NCI-H446 treated with DMSO at 0.1 percent for 48 hours (cell line): ENCODE data around the gene LRP2.
"Not testable (repeated sequence)": the region's sequence is repeated elsewhere in the genome, so short reads cannot be mapped to it uniquely, and the experiment has no call there.

Experiments used
- DNase-seq: peaks from one replicate; lab custom pipeline; 2025; lab: John Stamatoyannopoulos, UW

The LRP2 gene

GRCh38 chr2:169173876-169174275 is 188.5 kb downstream of the LRP2 start:
- DNase-seq, result no peak

DNA sequence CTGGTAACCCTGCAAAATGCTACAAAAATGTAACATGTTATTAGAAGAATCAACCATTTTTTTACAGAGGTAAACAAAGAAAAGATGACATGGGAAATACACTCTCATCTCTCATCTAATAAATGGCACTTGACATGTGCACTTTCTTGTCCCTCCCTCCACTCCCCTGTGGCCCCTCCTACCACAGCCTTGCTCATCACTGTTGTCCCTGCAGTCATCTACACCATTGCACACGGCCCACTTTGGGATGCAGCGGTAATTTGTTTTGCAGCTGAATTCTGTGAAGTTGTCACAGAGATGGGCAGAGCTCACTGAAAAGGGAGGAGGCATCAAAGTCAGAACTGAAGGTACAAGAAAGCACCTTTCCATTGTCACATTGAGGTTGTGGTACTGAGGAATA is 189.4 kb downstream of the LRP2 start:
- no peak for DNase-seq

- no peak for DNase-seq
Observed at GRCh38 chr2:169172151-169172735, 190.1 kb downstream of the LRP2 start.

GRCh38 chr2:169165791-169166190 is 196.5 kb downstream of the LRP2 start:
- no peak for DNase-seq

DNA sequence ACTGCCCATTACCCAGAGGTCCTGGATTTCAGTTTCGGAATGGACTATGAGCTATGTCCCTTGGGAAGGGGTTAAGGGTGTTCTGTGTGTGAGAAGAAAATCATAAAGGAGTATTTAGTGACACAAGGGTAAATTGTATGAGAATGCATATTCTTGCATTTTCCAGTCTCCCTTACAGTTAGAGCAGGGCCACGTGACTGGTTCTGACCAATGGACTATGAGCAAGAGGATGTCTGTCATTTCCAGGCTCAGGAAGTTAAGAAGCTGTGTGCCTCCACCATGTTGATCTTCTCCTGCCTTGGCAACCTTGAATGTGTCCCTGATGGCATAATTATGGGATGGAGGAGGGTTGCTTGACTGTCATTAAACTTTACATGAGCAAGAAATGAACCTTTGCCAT is 198.0 kb downstream of the LRP2 start:
- DNase-seq, result no peak

- DNase-seq, result no peak
Observed at GRCh38 chr2:169162613-169163012, 199.7 kb downstream of the LRP2 start.

GRCh38 chr2:169160926-169161481 is 201.3 kb downstream of the LRP2 start:
- DNase-seq, result no peak

DNA sequence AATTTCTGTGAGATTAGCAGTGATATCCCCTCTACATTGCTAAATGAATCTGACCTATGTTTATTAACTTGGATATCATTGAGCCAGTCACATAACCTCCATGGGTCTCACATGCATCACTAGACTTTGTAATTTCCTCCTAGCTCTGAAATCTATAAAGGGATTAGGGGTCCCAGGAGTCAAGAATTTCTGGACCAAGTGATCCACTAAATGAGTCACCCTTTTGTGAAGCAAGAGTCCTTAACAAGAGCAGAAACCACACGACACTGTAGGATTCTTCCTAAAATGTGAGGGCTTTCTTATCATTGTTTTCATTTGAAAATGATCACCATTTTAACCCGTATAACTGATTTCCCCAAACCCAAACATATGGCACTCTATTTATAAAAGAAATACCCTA is 202.6 kb downstream of the LRP2 start:
- no peak for DNase-seq

GRCh38 chr2:169158874-169159273 is 203.5 kb downstream of the LRP2 start:
- DNase-seq, result no peak

DNA sequence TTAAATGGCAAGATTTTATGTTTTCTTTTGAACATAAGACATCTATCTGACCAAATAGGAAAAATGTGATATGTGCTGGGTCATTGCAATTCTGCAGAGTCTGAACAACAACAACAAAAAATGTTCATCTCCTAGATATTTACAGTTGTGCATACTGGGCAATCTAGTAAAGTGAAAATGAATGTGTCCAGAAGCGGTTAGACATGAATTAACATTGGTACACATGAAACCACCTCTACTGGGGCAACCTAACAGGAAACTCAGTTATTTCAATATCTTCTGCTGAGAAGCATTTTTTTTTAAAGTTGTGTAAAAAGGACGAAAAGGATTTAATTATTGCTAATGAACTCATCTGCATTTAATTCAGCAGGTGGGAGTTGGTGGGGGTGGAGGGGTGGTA is 216.1 kb downstream of the LRP2 start:
- DNase-seq, result no peak

DNA sequence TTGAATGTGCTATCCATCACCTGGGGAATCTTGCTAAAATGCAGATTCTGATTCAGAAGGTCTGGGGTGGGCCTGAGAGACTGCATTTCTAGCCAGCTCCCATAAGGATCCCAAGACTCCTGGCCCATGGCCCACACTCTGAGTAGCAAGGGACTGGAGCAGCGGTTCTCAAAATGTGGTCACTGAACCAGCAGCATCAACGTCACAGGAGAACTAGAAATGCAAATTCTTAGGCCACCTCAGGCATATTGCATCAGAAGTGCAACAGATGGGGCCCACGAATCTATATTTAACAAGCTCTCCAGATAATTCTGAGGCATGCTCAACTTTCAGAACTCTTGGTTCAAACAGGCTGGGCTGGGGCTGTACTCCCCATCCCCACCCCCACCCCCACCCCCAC is 218.3 kb downstream of the LRP2 start:
- DNase-seq, result no peak

DNA sequence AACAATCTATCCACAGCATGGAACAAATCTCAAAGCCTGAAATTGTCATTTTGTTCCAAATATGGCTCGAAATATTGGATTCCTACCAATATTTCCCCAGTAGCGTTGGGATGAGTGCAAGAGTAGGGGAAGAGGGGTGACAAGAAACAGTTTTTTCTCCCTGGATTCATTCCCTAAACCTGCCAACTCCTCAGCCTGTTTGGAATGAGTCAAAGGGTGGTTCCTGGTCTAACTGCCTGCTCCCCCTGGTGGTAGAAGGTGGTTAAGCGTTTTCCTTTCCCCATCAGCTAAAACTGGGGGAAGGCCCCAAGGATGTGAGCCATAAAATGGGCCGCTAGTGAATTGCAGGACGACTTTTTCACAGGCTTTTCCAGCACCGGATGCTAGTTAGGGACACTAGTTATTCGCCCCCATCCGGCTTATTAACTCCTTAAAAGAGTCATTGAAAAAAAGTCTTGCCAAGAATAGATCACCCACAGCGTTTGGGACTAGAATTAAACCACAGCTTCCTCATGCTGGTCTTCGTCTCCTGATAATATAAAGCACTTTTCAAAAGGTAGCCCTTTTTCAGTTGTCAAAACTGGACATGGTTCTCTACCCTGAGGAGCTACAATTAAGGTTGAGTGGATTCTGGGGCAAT is 220.5 kb downstream of the LRP2 start:
- peak; percentile 0 for DNase-seq

GRCh38 chr2:169139993-169140767 is 222.2 kb downstream of the LRP2 start:
- DNase-seq, result no peak

DNA sequence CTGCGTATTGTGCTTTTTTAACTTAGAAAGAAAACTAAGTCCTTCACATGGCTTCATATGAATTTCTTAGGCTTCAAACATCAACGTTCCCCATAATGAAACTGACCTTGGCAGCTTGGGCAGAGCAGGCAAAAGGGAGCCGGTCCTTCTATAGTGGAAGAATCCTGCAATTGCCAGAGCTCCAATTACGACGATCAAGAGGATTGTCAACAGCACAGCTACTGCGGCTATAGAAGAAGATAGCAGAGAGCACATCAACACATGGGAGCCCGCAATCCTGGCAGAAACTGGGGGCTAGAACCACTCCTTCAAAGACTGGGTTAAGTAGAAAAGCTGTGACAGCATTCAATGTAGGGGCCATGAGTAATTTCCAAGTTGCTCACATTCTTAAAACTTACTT is 223.2 kb downstream of the LRP2 start:
- no peak for DNase-seq

GRCh38 chr2:169137924-169138323 is 224.4 kb downstream of the LRP2 start:
- no peak for DNase-seq

DNA sequence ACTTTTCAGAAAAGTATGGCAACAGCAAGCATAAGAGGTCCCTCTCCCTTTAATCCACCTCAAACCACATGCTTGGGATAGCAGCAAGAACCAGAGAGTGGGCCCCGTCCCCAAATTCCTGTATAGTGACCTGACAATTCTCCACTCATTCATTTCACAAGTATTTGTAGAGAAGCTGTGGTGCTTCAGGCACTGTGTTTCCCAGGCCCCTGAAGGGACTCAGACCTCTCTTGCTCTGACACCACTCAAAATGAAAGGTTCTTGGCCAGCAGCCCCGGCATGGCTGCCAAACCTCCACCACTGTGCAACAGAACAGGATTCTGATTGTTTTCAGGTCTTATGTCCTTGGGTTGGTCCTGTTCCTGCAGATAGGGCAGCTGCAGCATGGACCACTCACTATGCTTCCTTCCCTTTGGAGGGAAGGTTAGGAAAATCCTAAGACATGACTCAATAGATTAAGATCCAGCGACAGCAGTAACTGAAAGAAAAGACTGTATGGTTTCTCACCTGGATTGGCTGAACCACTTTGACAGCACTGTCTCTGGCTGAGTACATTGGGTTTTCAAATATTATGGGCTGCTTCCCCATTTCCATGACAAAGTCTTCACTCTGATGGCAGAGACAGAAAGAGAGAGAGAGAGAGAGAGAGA is 225.3 kb downstream of the LRP2 start:
- no peak for DNase-seq

- DNase-seq, result not testable (repeated sequence)
Observed at GRCh38 chr2:169136428-169136827, 225.9 kb downstream of the LRP2 start.

DNA sequence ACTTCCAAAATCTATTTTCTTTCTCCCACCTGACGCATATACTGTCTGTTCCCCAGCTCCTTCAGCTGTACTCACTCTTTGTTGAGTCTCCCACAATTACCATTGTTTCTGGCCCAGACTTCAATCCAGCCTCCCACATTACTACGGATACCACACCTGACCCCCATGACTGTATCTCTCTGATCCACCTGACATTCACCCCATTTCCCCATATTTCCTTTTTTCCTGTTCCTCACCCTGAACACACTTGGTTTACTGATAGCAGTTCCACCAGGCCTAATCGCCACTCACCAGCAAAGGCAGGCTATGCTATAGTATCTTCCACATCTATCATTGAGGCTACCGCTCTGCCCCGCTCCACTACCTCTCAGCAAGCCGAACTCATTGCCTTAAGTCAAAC is 228.1 kb downstream of the LRP2 start:
- DNase-seq, result not testable (repeated sequence)

GRCh38 chr2:169131587-169132512 is 230.5 kb downstream of the LRP2 start:
- DNase-seq, result no peak

DNA sequence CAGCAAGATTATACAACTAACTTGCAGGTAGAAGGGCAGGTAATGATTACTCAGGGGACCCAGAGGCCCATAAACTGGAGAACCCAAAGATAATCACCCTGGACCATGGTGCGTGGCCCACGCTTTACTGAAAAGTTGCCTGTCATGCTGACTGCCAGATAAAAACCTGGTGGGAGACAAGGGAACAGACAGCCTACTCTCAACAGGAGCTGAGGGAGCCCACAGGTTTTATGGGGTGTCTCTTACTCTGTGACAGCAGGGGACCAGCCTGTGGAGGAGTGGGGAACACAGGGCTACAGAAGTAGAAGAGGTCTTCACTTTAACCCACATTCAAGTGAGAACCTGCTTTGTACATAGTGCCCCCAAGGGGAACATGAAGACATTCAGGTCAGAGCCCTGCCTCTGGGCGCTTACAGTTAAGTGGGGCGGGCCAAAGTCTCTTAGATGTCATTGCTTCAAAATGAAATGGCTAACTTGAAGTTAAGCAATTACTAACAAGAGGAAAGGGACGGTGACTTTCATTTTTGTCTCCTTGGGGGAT is 232.6 kb downstream of the LRP2 start:
- DNase-seq, result no peak

GRCh38 chr2:169119851-169120250 is 242.5 kb downstream of the LRP2 start:
- DNase-seq, result no peak
